ENCODE results near the gene STK32A.
"Not testable (repeated sequence)": the region's sequence is repeated elsewhere in the genome, so short reads cannot be mapped to it uniquely, and the experiment has no call there.

The STK32A gene

GRCh38 chr5:147225938-147226337 lies 8.9 kb upstream of the STK32A start:
- no peak overlapping the region for H3K27ac Mint-ChIP-seq
- H3K4me3 Mint-ChIP-seq: no peak overlapping the region
- no peak for DNase-seq (ENCODE audit: low spot score in 2 of 2)
- no peaks in the 10 kb centered on the region for H3K36me3 Mint-ChIP-seq
- no peaks in the 10 kb centered on the region for H3K4me1 Mint-ChIP-seq
- H3K27me3 Mint-ChIP-seq: no peaks in the 10 kb centered on the region
- H3K9me3 Mint-ChIP-seq: peaks cover 9% of the 10 kb centered on the region
- no peak for ATAC-seq (ENCODE audit: low read depth)

DNA sequence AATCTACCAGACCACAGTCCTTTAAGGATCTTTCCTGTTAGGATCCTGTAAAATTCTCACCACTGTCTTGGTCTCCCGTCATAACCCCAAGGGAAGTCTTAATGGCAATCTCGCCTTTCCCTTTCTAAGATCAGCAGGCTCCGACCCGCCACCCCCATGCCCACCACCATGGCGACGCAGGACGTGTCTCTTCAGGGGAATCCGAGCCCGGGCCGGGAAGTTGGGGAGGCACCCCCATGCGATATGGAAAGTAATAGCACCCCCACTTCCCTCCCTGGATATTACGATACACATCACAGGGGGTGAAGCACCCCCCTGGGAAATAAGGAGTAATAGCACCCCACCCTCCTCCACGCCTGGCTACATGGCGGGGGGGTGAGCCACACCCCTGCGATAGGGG lies 8.3 kb upstream of the STK32A start:
- H3K4me3 Mint-ChIP-seq: no peak overlapping the region
- H3K27ac Mint-ChIP-seq: no peak overlapping the region
- ATAC-seq (ENCODE audit: low read depth): no peak
- no peaks in the 10 kb centered on the region for H3K36me3 Mint-ChIP-seq
- H3K9me3 Mint-ChIP-seq: peaks cover 14% of the 10 kb centered on the region
- no peaks in the 10 kb centered on the region for H3K27me3 Mint-ChIP-seq
- no peaks in the 10 kb centered on the region for H3K4me1 Mint-ChIP-seq
- no peak for DNase-seq (ENCODE audit: low spot score in 2 of 2)

DNA sequence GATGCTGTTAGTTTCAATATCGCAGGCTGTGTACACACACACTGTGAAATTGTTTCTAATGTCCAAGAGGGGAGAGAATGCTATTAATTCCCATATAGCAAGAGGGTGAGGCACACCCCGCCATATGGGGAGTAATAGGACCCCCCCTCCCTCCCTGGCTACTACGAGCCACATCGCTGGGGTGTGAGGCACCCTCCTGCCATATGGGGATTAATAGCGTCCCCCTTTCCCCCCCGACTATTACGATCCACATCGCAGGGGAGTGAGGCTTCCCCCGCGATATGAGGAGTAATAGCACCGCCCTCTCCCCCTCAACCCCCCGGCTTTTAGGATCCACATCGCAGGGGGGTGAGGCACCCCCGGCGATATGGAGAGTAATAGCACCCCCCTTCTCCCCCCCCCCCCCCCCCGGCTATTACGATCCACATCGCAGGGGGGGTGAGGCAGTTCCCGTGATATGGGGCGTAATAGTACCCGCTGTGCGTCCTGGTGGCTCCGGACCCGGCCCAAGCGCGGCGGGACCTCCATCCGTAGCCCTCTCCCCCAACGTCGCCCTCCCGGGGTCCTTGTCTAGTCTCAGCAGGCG lies 494 bp upstream of the STK32A start:
- no peaks in the 10 kb centered on the region for H3K4me1 Mint-ChIP-seq

GRCh38 chr5:147240266-147240985 lies 5.6 kb downstream of the STK32A start:
- H3K27me3 Mint-ChIP-seq: peaks cover 2% of the 10 kb centered on the region
- H3K36me3 Mint-ChIP-seq: no peaks in the 10 kb centered on the region
- DNase-seq (ENCODE audit: low spot score in 2 of 2) (no peak), ATAC-seq (ENCODE audit: low read depth) (no peak)
- no peaks in the 10 kb centered on the region for H3K4me1 Mint-ChIP-seq
- no peak overlapping the region for H3K27ac Mint-ChIP-seq
- no peak overlapping the region for H3K4me3 Mint-ChIP-seq
- H3K9me3 Mint-ChIP-seq: no peaks in the 10 kb centered on the region

More for the DNA sequence above, 494 bp upstream of the STK32A start:
- Mint-ChIP-seq H3K9me3 (peaks cover 5% of the 10 kb centered on the region), H3K27ac (no peak overlapping the region), H3K4me3 (no peak overlapping the region), H3K27me3 (peaks cover 7% of the 10 kb centered on the region), H3K36me3 (no peaks in the 10 kb centered on the region)
- DNase-seq (ENCODE audit: low spot score in 2 of 2) (no peak), ATAC-seq (ENCODE audit: low read depth) (no peak)

GRCh38 chr5:147243238-147243637 lies 8.4 kb downstream of the STK32A start:
- not testable (repeated sequence) for H3K4me3 Mint-ChIP-seq; H3K9me3 Mint-ChIP-seq; H3K27ac Mint-ChIP-seq; ATAC-seq (ENCODE audit: low read depth); H3K4me1 Mint-ChIP-seq; H3K27me3 Mint-ChIP-seq; H3K36me3 Mint-ChIP-seq; DNase-seq (ENCODE audit: low spot score in 2 of 2)

GRCh38 chr5:147245381-147246165 lies 10.7 kb downstream of the STK32A start:
- ATAC-seq (ENCODE audit: low read depth) (no peak), DNase-seq (ENCODE audit: low spot score in 2 of 2) (no peak)
- H3K4me3 Mint-ChIP-seq: no peak overlapping the region
- H3K27ac Mint-ChIP-seq: no peak overlapping the region
- no peaks in the 10 kb centered on the region for H3K4me1 Mint-ChIP-seq
- no peaks in the 10 kb centered on the region for H3K36me3 Mint-ChIP-seq
- no peaks in the 10 kb centered on the region for H3K27me3 Mint-ChIP-seq
- peaks cover 5% of the 10 kb centered on the region for H3K9me3 Mint-ChIP-seq

- Mint-ChIP-seq H3K27me3 (no peaks in the 10 kb centered on the region), H3K27ac (no peak overlapping the region), H3K36me3 (no peaks in the 10 kb centered on the region), H3K4me1 (no peaks in the 10 kb centered on the region), H3K4me3 (no peak overlapping the region), H3K9me3 (peaks cover 5% of the 10 kb centered on the region)
- DNase-seq (ENCODE audit: low spot score in 2 of 2): no peak
- ATAC-seq (ENCODE audit: low read depth): no peak
Observed at GRCh38 chr5:147248561-147248960, 13.7 kb downstream of the STK32A start.

DNA sequence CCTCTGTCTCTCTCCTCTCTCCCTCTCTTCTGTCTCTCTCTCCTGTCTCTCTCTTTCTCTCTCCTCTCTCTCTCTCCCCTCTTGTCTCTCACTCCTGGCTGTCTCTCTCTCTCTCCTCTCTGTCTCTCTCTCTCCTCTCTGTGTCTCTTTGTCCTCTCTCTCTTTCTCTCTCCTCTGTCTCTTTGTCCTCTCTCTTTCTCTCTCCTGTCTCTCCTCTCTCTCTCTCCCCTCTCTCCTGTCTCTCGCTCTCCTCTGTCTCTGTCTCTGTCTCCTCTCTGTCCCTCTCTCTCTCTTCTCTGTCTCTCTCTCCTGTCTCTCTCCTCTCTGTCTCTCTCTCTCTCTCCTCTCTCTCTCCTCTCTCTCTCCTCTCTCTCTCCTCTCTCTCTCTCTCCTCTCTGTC lies 25.0 kb downstream of the STK32A start:
- Mint-ChIP-seq H3K4me3 (no peak overlapping the region), H3K4me1 (no peaks in the 10 kb centered on the region), H3K9me3 (peaks cover 14% of the 10 kb centered on the region), H3K27ac (no peak overlapping the region), H3K36me3 (no peaks in the 10 kb centered on the region), H3K27me3 (no peaks in the 10 kb centered on the region)
- ATAC-seq (ENCODE audit: low read depth): no peak
- no peak for DNase-seq (ENCODE audit: low spot score in 2 of 2)

DNA sequence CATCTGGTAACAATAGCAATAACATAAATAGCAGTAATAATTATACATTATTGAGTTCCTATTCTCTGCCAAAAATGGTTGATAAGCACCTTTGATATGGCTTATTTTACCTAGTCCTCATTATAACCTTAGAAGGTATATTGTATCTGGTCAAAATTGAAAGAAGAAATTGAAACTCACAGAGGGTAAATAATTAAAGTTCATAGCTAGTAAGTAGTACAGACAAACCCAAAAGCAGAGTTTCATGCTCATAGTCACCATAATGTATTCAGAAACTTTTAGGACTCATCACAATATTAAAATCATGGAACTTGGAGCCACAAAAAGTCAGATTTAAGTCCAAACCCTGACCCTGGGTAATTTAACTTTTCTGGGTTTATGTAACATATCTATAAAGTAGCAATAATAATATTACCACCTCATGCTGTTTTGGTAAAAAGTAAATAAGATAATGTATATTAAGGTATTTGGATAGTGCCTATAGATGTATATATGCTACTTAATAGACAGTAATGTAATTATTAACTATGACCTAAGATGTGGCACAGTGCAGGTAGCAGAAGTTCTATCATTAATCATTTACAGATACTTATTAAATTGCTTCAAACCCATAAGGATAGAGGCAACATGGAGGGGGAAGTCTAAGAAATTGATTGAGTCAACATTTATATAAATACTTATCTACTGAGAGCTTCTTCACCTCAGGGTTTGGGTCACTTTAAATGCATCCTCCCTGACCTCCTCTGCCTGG lies 32.4 kb downstream of the STK32A start:
- Mint-ChIP-seq H3K9me3 (peaks cover 10% of the 10 kb centered on the region), H3K36me3 (no peaks in the 10 kb centered on the region), H3K4me3 (no peak overlapping the region), H3K27ac (no peak overlapping the region), H3K4me1 (no peaks in the 10 kb centered on the region), H3K27me3 (no peaks in the 10 kb centered on the region)
- DNase-seq (ENCODE audit: low spot score in 2 of 2): no peak
- ATAC-seq (ENCODE audit: low read depth): no peak

DNA sequence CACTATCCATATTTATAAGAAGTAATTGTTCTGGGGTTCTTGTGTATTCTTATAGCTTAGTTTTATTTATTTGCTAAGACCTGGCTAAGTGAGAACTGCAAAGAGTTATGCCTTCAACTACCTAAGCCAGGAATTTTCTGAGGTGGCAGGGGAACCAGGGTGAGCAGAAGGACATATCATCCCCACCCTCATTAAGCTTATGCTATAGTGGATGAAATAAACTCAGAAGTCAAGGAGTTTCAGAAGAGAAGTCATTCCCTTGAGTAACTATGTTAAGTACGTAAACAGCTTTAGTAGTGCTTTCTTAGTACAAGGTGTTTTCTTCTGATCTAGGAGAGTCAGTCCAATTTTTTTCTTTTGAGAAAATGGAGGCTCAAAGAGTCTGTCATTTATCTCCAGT lies 41.7 kb downstream of the STK32A start:
- Mint-ChIP-seq H3K4me1 (no peaks in the 10 kb centered on the region), H3K4me3 (no peak overlapping the region), H3K27ac (no peak overlapping the region), H3K27me3 (peaks cover 2% of the 10 kb centered on the region), H3K36me3 (no peaks in the 10 kb centered on the region), H3K9me3 (peaks cover 11% of the 10 kb centered on the region)
- no peak for ATAC-seq (ENCODE audit: low read depth)
- DNase-seq (ENCODE audit: low spot score in 2 of 2): no peak

DNA sequence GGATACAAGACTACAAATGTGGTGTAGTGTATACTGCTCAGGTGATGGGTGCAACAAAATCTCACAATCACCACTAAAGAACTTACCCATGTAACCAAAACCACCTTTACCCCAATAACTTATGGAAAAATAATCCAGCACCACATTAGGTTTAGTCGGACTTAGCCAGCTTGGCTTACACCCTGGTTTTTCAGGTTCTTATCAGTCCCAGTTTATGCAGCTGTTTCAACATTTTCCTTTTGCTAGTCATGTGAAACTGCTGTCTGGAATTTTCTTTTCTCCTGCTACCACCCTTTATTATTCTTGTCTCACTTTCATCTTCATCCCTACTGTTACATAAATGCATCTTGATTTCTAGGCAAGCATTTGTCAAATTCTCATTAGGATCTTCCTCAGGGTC lies 51.5 kb downstream of the STK32A start:
- H3K9me3 Mint-ChIP-seq: peaks cover 16% of the 10 kb centered on the region
- no peak overlapping the region for H3K4me3 Mint-ChIP-seq
- DNase-seq (ENCODE audit: low spot score in 2 of 2) (no peak), ATAC-seq (ENCODE audit: low read depth) (no peak)
- no peaks in the 10 kb centered on the region for H3K4me1 Mint-ChIP-seq
- H3K36me3 Mint-ChIP-seq: no peaks in the 10 kb centered on the region
- H3K27me3 Mint-ChIP-seq: no peaks in the 10 kb centered on the region
- H3K27ac Mint-ChIP-seq: no peak overlapping the region

DNA sequence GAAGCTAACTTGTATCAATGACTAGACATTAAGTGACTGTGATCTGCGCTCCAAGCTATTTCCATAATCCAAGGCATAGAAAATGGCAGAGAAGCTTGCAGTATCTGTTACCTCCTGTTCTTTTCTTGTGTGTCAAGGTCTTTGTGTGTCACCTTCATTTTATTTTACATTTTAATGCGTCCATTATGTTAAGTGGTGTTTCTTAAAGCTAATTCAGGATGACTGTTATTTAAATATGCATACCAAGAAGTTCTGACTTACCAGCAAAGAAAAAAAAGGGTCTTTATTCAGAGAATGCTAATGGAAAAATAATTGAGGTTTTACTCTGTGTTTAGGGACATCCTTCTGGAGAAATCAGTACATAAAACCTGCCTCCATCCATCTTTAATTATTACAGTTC lies 52.3 kb downstream of the STK32A start:
- no peak for ATAC-seq (ENCODE audit: low read depth)
- H3K4me1 Mint-ChIP-seq: no peaks in the 10 kb centered on the region
- H3K27me3 Mint-ChIP-seq: no peaks in the 10 kb centered on the region
- H3K27ac Mint-ChIP-seq: no peak overlapping the region
- no peaks in the 10 kb centered on the region for H3K36me3 Mint-ChIP-seq
- DNase-seq (ENCODE audit: low spot score in 2 of 2): no peak
- H3K4me3 Mint-ChIP-seq: no peak overlapping the region
- H3K9me3 Mint-ChIP-seq: peaks cover 15% of the 10 kb centered on the region

GRCh38 chr5:147290261-147290660 lies 55.4 kb downstream of the STK32A start:
- H3K9me3 Mint-ChIP-seq: peaks cover 10% of the 10 kb centered on the region
- no peaks in the 10 kb centered on the region for H3K27me3 Mint-ChIP-seq
- ATAC-seq (ENCODE audit: low read depth): no peak
- H3K36me3 Mint-ChIP-seq: no peaks in the 10 kb centered on the region
- no peaks in the 10 kb centered on the region for H3K4me1 Mint-ChIP-seq
- H3K4me3 Mint-ChIP-seq: no peak overlapping the region
- no peak for DNase-seq (ENCODE audit: low spot score in 2 of 2)
- no peak overlapping the region for H3K27ac Mint-ChIP-seq

- ATAC-seq (ENCODE audit: low read depth) (no peak), DNase-seq (ENCODE audit: low spot score in 2 of 2) (no peak)
- H3K36me3 Mint-ChIP-seq: no peaks in the 10 kb centered on the region
- no peak overlapping the region for H3K27ac Mint-ChIP-seq
- H3K27me3 Mint-ChIP-seq: no peaks in the 10 kb centered on the region
- H3K4me1 Mint-ChIP-seq: no peaks in the 10 kb centered on the region
- no peak overlapping the region for H3K4me3 Mint-ChIP-seq
- H3K9me3 Mint-ChIP-seq: peaks cover 5% of the 10 kb centered on the region
Observed at GRCh38 chr5:147303251-147303650, 68.4 kb downstream of the STK32A start.

Data from memory B cell (primary cell).